Adrenal gland (tissue), 5 donors: ENCODE data around the gene BLOC1S3.

Source experiments
- CTCF ChIP-seq, 6 experiments: fragments of 450-650 bp in 4 of 6; fragments of 200-600 bp in 2 of 6; sonication (generic) in 1 of 6; IDR thresholded peaks; 1 replicate in 5 of 6; 2 replicates in 1 of 6; pipeline versions ENCODE4 v1.5.1 to v1.8.0; 2016 to 2021; ENCODE audit warnings: antibody characterized with exemption in 6 of 6, mild to moderate bottlenecking in 2 of 6, moderate library complexity in 1 of 6
- POLR2A ChIP-seq, 2 donors: fragments of 450-650 bp; IDR thresholded peaks; one replicate each; pipeline ENCODE4 v1.6.1; 2017; ENCODE audit warnings: antibody characterized with exemption in 2 of 2, mild to moderate bottlenecking in 2 of 2, moderate library complexity in 1 of 2
- donor health status: DM: no; HTN: no; CAD: no.

GRCh38 chr19:45149129-45149528, 29.5 kb upstream of the BLOC1S3 start:
- TF ChIP-seq CTCF (IDR thresholded peaks at IDR 0.05) = no peak
- no peak for TF ChIP-seq POLR2A (IDR thresholded peaks at IDR 0.05)
